ENCODE data around the gene ABRACL. TPM values are rescaled to one million over a fixed set of nuclear protein-coding genes. Genes with fewer than 3 reads are reported as not detected.

ABRACL gene
- total and polyA plus RNA-seq, 2 experiments from 2014 or later, result 81.8 to 110 TPM

DNA sequence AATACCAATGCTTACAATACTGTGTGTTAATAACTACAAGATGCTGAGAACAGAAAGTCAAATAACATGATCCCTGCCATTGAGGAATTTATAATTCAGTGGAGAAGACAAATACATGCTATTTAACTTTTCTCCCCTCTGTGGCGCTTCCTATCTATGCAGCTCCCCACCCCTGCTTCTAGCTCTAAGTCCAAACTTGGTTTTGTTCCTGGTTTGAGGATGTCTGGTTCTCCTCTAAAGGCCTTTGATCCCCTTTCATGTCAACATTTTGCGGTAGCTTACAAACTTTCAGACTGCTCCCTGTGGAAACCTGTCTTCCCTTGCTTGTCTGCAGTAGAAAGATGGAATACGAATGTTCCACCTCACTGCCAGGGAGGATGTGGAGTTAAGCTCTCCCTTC lies 22.1 kb upstream of the ABRACL start:
- DNase-seq (ENCODE audit: low spot score), result no peak
- Histone ChIP-seq H3K4me2 (no peak overlapping the region), H3K27me3 (no peaks in the 10 kb centered on the region), H3K4me3 (no peak overlapping the region), H3K9me3 (ENCODE audit: low read depth) (no peaks in the 10 kb centered on the region), H3K9me2 (replicated peaks; ENCODE audit: insufficient read depth) (no peaks in the 10 kb centered on the region), H3K4me1 (ENCODE audit: insufficient read depth) (no peaks in the 10 kb centered on the region), H2AFZ (no peak overlapping the region), H3K27ac (no peak overlapping the region), H3K79me2 (no peaks in the 10 kb centered on the region), H4K20me1 (ENCODE audit: insufficient read depth, poor library complexity, severe bottlenecking) (no peaks in the 10 kb centered on the region), H3K36me3 (replicated peaks; ENCODE audit: insufficient read depth, low read depth) (no peaks in the 10 kb centered on the region)
- WGBS (ENCODE audit: low lambda C conversion rate, missing lambda C conversion rate), result 54% methylated on average over 3 of the region's 3 CpGs
- TF ChIP-seq EZH2phosphoT487 (IDR thresholded peaks at IDR 0.05; ENCODE audit: low read depth, severe bottlenecking, unreplicated experiment), result no peak
- TF ChIP-seq, protein P1, sequence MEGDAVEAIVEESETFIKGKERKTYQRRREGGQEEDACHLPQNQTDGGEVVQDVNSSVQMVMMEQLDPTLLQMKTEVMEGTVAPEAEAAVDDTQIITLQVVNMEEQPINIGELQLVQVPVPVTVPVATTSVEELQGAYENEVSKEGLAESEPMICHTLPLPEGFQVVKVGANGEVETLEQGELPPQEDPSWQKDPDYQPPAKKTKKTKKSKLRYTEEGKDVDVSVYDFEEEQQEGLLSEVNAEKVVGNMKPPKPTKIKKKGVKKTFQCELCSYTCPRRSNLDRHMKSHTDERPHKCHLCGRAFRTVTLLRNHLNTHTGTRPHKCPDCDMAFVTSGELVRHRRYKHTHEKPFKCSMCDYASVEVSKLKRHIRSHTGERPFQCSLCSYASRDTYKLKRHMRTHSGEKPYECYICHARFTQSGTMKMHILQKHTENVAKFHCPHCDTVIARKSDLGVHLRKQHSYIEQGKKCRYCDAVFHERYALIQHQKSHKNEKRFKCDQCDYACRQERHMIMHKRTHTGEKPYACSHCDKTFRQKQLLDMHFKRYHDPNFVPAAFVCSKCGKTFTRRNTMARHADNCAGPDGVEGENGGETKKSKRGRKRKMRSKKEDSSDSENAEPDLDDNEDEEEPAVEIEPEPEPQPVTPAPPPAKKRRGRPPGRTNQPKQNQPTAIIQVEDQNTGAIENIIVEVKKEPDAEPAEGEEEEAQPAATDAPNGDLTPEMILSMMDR (IDR thresholded peaks at IDR 0.05; ENCODE audit: poor library complexity), result no peak
- TF ChIP-seq EZH2 (IDR thresholded peaks at IDR 0.05; ENCODE audit: borderline replicate concordance), result no peak

DNA sequence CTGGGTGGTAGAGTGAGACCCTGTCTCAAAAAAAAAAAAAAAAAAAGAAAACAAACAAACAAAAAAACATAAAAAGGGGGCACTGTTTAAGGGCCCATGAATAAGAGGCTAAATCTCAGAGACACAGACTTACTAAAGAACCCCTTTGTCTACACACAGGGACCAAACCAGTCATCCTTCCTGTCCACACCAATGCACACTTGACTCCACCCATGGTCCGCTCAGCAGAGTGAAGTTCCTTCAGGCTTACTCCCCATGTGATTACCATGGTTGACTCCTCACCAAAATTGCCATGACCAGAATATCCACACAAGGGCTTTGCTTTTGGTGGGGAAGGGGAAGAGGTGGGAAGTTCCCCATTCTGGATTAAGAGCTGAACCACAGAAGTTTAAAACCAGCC lies 21.1 kb upstream of the ABRACL start:
- Histone ChIP-seq H3K79me2 (no peaks in the 10 kb centered on the region), H3K4me1 (ENCODE audit: insufficient read depth) (no peaks in the 10 kb centered on the region), H4K20me1 (ENCODE audit: insufficient read depth, poor library complexity, severe bottlenecking) (no peaks in the 10 kb centered on the region), H3K4me2 (no peak overlapping the region), H3K4me3 (no peak overlapping the region), H3K27ac (no peak overlapping the region), H3K9me3 (ENCODE audit: low read depth) (no peaks in the 10 kb centered on the region), H3K36me3 (replicated peaks; ENCODE audit: insufficient read depth, low read depth) (no peaks in the 10 kb centered on the region), H2AFZ (no peak overlapping the region), H3K27me3 (no peaks in the 10 kb centered on the region), H3K9me2 (replicated peaks; ENCODE audit: insufficient read depth) (no peaks in the 10 kb centered on the region)
- DNase-seq (ENCODE audit: low spot score), result no peak
- 94% methylated on average over 1 of the region's 1 CpG for WGBS (ENCODE audit: low lambda C conversion rate, missing lambda C conversion rate)
- TF ChIP-seq EZH2 (IDR thresholded peaks at IDR 0.05; ENCODE audit: borderline replicate concordance) (no peak), EZH2phosphoT487 (IDR thresholded peaks at IDR 0.05; ENCODE audit: low read depth, severe bottlenecking, unreplicated experiment) (no peak)
- TF ChIP-seq, protein P1 (IDR thresholded peaks at IDR 0.05; ENCODE audit: poor library complexity), result no peak

DNA sequence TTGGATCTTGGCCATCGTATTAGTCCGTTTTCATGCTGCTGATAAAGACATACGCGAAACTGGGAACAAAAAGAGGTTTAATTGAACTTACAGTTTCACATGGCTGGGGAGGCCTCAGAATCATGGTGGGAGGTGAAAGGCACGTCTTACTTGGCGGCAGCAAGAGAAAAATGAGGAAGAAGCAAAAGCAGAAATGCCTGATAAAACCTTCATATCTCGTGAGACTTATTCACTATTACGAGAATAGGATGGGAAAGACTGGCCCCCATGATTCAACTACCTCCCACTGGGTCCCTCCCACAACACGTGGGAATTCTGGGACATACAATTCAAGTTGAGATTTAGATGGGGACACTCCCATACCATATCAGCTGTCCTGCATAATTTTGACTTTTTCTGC lies 20.4 kb upstream of the ABRACL start:
- TF ChIP-seq, protein P1 (IDR thresholded peaks at IDR 0.05; ENCODE audit: poor library complexity), result no peak
- TF ChIP-seq EZH2 (IDR thresholded peaks at IDR 0.05; ENCODE audit: borderline replicate concordance), result no peak
- no peak for TF ChIP-seq EZH2phosphoT487 (IDR thresholded peaks at IDR 0.05; ENCODE audit: low read depth, severe bottlenecking, unreplicated experiment)
- Histone ChIP-seq H3K36me3 (replicated peaks; ENCODE audit: insufficient read depth, low read depth) (no peaks in the 10 kb centered on the region), H2AFZ (no peak overlapping the region), H3K9me2 (replicated peaks; ENCODE audit: insufficient read depth) (no peaks in the 10 kb centered on the region), H3K4me2 (no peak overlapping the region), H3K4me1 (ENCODE audit: insufficient read depth) (no peaks in the 10 kb centered on the region), H4K20me1 (ENCODE audit: insufficient read depth, poor library complexity, severe bottlenecking) (no peaks in the 10 kb centered on the region), H3K9me3 (ENCODE audit: low read depth) (no peaks in the 10 kb centered on the region), H3K4me3 (no peak overlapping the region), H3K27me3 (no peaks in the 10 kb centered on the region), H3K27ac (no peak overlapping the region), H3K79me2 (no peaks in the 10 kb centered on the region)
- DNase-seq (ENCODE audit: low spot score), result no peak
- 91% methylated on average over 9 of the region's 9 CpGs for WGBS (ENCODE audit: low lambda C conversion rate, missing lambda C conversion rate)

DNA sequence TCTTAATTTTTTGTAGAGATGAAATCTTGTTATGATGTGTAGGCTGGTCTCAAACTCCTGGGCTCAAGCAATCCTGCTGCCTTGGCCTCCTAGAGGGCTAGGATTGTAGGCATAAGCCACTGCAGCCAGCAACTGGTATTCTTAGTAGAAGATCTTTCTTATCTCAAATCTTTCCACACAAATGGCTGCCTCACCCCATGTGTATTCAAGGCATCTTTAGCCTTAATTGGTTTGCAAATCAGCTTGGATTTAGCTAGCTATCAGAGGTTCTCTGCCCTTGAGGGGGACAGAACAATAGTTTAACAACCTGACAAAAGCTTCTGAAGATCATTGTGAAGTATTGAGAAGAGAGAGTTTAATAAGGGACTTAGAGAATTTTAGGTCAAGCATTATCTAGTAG lies 17.9 kb upstream of the ABRACL start:
- Histone ChIP-seq H3K9me2 (replicated peaks; ENCODE audit: insufficient read depth) (no peaks in the 10 kb centered on the region), H3K4me2 (no peak overlapping the region), H2AFZ (no peak overlapping the region), H3K27ac (no peak overlapping the region), H4K20me1 (ENCODE audit: insufficient read depth, poor library complexity, severe bottlenecking) (no peaks in the 10 kb centered on the region), H3K27me3 (no peaks in the 10 kb centered on the region), H3K9me3 (ENCODE audit: low read depth) (no peaks in the 10 kb centered on the region), H3K4me1 (ENCODE audit: insufficient read depth) (no peaks in the 10 kb centered on the region), H3K79me2 (no peaks in the 10 kb centered on the region), H3K4me3 (no peak overlapping the region), H3K36me3 (replicated peaks; ENCODE audit: insufficient read depth, low read depth) (no peaks in the 10 kb centered on the region)
- no peak for DNase-seq (ENCODE audit: low spot score)
- TF ChIP-seq, protein P1 (IDR thresholded peaks at IDR 0.05; ENCODE audit: poor library complexity), result no peak
